NCI-H526 treated with DMSO at 0.1 percent for 48 hours (cell line): ENCODE results near the gene CLEC3A.
"Not testable (repeated sequence)": the region's sequence is repeated elsewhere in the genome, so short reads cannot be mapped to it uniquely, and the experiment has no call there.

Source experiments
- DNase-seq: peaks from one replicate; lab custom pipeline; 2025; lab: John Stamatoyannopoulos, UW

Gene CLEC3A

GRCh38 chr16:78028018-78028417 lies 5.7 kb downstream of the CLEC3A start:
- DNase-seq = no peak

GRCh38 chr16:78034530-78034929 lies 12.2 kb downstream of the CLEC3A start:
- DNase-seq = no peak

- no peak for DNase-seq
Measured at GRCh38 chr16:78035012-78035411, 12.7 kb downstream of the CLEC3A start.

- DNase-seq = no peak
Measured at GRCh38 chr16:78040396-78040795, 18.0 kb downstream of the CLEC3A start.

GRCh38 chr16:78045865-78046581 lies 23.7 kb downstream of the CLEC3A start:
- DNase-seq = no peak

GRCh38 chr16:78048319-78048718 lies 26.0 kb downstream of the CLEC3A start:
- no peak for DNase-seq

- no peak for DNase-seq
Measured at GRCh38 chr16:78050734-78051400, 28.5 kb downstream of the CLEC3A start.

GRCh38 chr16:78057803-78058564 lies 35.6 kb downstream of the CLEC3A start:
- no peak for DNase-seq

- DNase-seq = not testable (repeated sequence)
Measured at GRCh38 chr16:78059806-78060205, 37.5 kb downstream of the CLEC3A start.

GRCh38 chr16:78060295-78060694 lies 37.9 kb downstream of the CLEC3A start:
- DNase-seq = no peak

GRCh38 chr16:78060809-78061208 lies 38.5 kb downstream of the CLEC3A start:
- no peak for DNase-seq

GRCh38 chr16:78065319-78065718 lies 43.0 kb downstream of the CLEC3A start:
- no peak for DNase-seq

GRCh38 chr16:78069913-78070312 lies 47.6 kb downstream of the CLEC3A start:
- no peak for DNase-seq

GRCh38 chr16:78072275-78072674 lies 49.9 kb downstream of the CLEC3A start:
- DNase-seq = no peak

- DNase-seq = no peak
Measured at GRCh38 chr16:78075800-78076199, 53.5 kb downstream of the CLEC3A start.

GRCh38 chr16:78081341-78081740 lies 59.0 kb downstream of the CLEC3A start:
- no peak for DNase-seq
